Esophagus muscularis mucosa (tissue), 3 donors: ENCODE results near the gene BLACAT1.

Source experiments
- CTCF ChIP-seq, 3 experiments: fragments of 200-600 bp in 2 of 3; fragments of 450-650 bp in 1 of 3; sonication (generic) in 2 of 3; IDR thresholded peaks; one replicate each; pipeline ENCODE4 v1.5.1; 2017 to 2019; ENCODE audit warnings: antibody characterized with exemption in 3 of 3, mild to moderate bottlenecking in 2 of 3, moderate library complexity in 1 of 3
- POLR2A ChIP-seq: fragments of 450-650 bp; IDR thresholded peaks from one replicate; pipeline ENCODE4 v1.6.1; 2017; ENCODE audit warnings: antibody characterized with exemption, moderate library complexity, mild to moderate bottlenecking, low read depth
- POLR2AphosphoS5 ChIP-seq, 2 donors: sonication (generic); formaldehyde crosslinking; IDR thresholded peaks; one replicate each; pipeline ENCODE4 v1.6.1; 2017; ENCODE audit warnings: antibody characterized with exemption in 2 of 2

- TF ChIP-seq CTCF (IDR thresholded peaks at IDR 0.05) (no peak), POLR2A (no peak), POLR2AphosphoS5 (IDR thresholded peaks at IDR 0.05) (no peak)
Observed at GRCh38 chr1:205436776-205437410, 19.0 kb downstream of the BLACAT1 start.
